ENCODE measurements around the gene DNAJB2.

The DNAJB2 gene

DNA sequence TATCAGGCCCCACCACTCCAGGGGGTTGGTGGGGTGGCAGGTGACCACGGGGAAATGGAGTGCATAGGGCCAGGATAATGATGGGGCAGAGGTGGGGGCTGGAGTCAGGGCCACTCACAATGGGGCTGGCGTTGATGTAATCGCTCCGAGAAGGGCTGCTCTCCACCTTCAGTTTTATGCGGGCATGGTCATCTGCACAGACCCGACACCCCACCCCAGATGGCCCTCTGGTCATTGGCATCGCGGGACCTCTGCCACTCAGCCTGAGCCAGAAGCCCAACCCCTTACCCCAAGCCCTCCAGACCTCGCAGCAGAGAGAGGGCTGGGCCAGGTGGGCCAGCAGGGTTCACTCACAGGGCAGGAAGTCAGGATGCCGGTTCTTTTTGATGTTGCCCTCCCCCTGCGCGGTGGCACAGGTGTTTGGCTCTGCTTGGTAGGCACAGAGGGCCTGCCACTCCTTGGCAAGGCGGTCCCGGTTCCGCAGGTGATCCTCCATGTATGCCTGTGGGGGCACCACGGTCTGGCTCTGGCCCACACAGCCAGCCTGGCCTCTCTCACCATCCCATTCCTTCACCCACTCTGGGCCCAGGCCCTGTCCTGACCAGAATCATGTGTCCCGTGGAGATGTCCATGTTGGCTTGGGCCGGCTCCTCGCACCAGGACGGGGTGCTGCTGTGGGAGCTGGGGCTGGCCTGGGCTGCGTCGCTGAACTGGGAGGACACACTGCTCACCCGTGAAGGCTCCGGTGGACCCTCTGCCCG is 17.6 kb downstream of the DNAJB2 start:
- peaks cover 18% of the 10 kb centered on the region for H3K27me3 ChIP-seq (replicated peaks)
- in situ Hi-C loops (cut with HindIII; ENCODE audit: low pct_ligation_motif_present, low sequenced_read_pairs), result no loop called here
- no peak overlapping the region for H3K27ac ChIP-seq
- TF ChIP-seq, protein P1, sequence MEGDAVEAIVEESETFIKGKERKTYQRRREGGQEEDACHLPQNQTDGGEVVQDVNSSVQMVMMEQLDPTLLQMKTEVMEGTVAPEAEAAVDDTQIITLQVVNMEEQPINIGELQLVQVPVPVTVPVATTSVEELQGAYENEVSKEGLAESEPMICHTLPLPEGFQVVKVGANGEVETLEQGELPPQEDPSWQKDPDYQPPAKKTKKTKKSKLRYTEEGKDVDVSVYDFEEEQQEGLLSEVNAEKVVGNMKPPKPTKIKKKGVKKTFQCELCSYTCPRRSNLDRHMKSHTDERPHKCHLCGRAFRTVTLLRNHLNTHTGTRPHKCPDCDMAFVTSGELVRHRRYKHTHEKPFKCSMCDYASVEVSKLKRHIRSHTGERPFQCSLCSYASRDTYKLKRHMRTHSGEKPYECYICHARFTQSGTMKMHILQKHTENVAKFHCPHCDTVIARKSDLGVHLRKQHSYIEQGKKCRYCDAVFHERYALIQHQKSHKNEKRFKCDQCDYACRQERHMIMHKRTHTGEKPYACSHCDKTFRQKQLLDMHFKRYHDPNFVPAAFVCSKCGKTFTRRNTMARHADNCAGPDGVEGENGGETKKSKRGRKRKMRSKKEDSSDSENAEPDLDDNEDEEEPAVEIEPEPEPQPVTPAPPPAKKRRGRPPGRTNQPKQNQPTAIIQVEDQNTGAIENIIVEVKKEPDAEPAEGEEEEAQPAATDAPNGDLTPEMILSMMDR (IDR thresholded peaks at IDR 0.05; ENCODE audit: low read depth, low read length, missing control alignments), result no peak
- DNase-seq, result no peak
- H3K36me3 ChIP-seq (replicated peaks), result no peaks in the 10 kb centered on the region
- no peak overlapping the region for H3K4me3 ChIP-seq (ENCODE audit: low read depth, low read length)

DNA sequence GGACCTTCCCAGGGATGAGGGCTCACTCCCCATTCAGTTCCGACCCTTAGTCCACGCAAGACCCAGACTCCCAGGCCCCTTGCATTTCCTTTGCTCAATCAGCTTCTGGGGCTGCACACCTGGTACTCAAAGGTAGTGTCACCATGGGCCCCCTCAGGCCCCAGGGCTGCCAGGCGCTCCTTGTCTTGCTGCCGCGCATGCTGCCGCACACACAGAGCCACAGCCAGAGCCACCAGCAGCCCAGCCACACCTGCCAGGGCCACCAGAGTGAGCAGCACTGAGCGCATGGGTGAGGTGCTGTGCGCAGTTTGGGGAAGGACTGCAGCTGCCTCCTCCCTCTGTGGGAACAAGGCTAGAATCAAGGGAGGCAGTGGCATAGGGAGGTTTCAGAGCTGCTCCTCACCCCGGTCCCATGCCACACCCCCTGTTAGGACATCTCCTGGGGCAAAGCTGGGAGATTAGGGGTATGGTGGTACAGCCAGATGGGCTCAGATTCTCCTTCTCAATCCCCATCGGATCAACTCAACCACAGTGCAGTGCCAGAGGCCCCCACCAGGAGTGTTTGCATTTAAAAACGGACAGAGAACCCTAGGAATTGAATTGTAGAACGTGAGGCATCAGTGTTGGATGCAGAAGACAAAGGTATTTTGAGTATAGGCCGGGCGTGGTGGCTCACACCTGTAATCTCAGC is 18.7 kb downstream of the DNAJB2 start:
- Histone ChIP-seq H3K27ac (no peak overlapping the region), H3K4me3 (ENCODE audit: low read depth, low read length) (no peak overlapping the region), H3K27me3 (replicated peaks) (peaks cover 28% of the 10 kb centered on the region), H3K36me3 (replicated peaks) (no peaks in the 10 kb centered on the region)
- in situ Hi-C loops (cut with HindIII; ENCODE audit: low pct_ligation_motif_present, low sequenced_read_pairs), result no loop called here
- TF ChIP-seq, protein P1 (IDR thresholded peaks at IDR 0.05; ENCODE audit: low read depth, low read length, missing control alignments), result peak; percentile 53
- no peak for DNase-seq

DNA sequence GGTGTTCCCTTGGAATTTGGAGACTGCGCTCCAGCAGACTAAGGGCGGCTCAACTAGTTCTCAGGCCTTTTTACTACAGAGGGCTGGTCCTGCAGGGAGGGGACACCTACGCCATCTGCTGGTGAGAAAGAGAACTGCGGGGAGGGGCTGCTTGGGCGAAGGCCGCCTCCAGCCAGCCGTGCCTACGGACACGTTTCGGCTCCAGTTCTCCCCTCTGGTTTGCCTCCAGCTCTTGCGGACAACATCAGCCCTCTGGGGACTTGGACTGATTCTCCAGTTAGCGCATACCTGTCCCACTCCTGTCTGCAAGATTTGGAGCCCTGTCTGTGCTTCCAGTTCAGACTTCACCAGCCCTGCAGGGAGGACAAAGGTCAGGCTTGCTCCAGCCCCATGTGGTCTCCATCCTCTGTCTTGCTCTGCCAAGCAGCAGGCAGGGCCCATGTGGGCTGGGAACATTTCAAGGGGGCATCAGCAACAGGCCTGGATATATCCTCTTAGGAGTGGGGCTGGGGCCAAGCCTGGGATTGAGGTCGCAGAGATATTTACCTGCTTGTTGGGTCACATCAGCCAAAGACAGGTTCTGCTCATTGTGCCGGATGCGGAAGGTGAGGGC is 19.7 kb downstream of the DNAJB2 start:
- TF ChIP-seq, protein P1 (IDR thresholded peaks at IDR 0.05; ENCODE audit: low read depth, low read length, missing control alignments), result peak; percentile 99
- H3K27ac ChIP-seq, result no peak overlapping the region
- in situ Hi-C loops (cut with HindIII; ENCODE audit: low pct_ligation_motif_present, low sequenced_read_pairs), result no loop called here
- DNase-seq, result peak; percentile 66
- H3K27me3 ChIP-seq (replicated peaks), result peaks cover 30% of the 10 kb centered on the region
- H3K4me3 ChIP-seq (ENCODE audit: low read depth, low read length), result no peak overlapping the region
- H3K36me3 ChIP-seq (replicated peaks), result no peaks in the 10 kb centered on the region

DNA sequence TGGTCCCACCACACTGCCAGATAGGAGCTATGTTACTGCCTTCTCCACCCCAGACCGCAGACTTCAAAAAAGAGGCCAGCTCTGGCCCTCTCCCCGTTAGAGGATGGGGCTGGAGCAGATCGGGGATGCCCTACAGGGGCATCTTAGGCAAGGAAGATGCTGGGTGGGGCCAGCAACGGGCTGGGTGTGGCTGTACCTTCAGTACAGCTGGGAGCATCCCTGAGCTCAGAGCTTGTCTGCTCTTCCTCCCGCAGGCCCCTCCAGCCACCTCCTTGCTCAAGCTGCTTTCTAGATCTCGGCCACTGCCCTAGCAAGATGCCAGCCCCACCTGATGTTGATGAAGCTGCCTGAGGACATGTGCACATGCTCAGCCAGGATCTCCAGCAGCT is 20.2 kb downstream of the DNAJB2 start:
- Histone ChIP-seq H3K4me3 (ENCODE audit: low read depth, low read length) (no peak overlapping the region), H3K27ac (no peak overlapping the region), H3K27me3 (replicated peaks) (peaks cover 30% of the 10 kb centered on the region), H3K36me3 (replicated peaks) (no peaks in the 10 kb centered on the region)
- DNase-seq, result no peak
- TF ChIP-seq, protein P1 (IDR thresholded peaks at IDR 0.05; ENCODE audit: low read depth, low read length, missing control alignments), result no peak
- in situ Hi-C loops (cut with HindIII; ENCODE audit: low pct_ligation_motif_present, low sequenced_read_pairs), result no loop called here

DNA sequence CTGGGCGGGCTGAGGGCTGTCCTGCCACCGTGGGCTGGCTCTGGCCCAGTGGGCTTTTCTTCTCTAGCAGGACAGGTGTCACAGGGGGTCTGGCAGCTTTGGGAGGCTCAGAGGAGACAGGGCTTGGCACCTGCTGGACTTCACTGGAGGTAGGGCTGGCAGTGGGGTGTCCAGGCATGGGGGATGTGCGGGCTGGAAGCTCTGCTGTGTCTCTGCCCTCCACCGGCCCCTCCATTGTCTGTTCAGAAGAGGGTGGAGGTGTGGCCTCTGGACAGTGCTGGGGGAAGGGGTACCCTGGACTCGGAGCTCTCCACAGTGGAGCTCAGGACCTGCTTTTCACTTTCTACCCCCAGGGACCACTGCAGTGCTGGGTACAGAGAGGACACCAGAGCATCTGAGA is 20.9 kb downstream of the DNAJB2 start:
- no peaks in the 10 kb centered on the region for H3K36me3 ChIP-seq (replicated peaks)
- H3K4me3 ChIP-seq (ENCODE audit: low read depth, low read length), result no peak overlapping the region
- H3K27ac ChIP-seq, result no peak overlapping the region
- in situ Hi-C loops (cut with HindIII; ENCODE audit: low pct_ligation_motif_present, low sequenced_read_pairs), result no loop called here
- TF ChIP-seq, protein P1 (IDR thresholded peaks at IDR 0.05; ENCODE audit: low read depth, low read length, missing control alignments), result no peak
- peaks cover 30% of the 10 kb centered on the region for H3K27me3 ChIP-seq (replicated peaks)
- DNase-seq, result no peak
